HG02610 (cell line): ENCODE results near the gene MDH2.
"Not testable (repeated sequence)": the region's sequence is repeated elsewhere in the genome, so short reads cannot be mapped to it uniquely, and the experiment has no call there.

Experiments
- ATAC-seq: cut with Tn5 transposase; IDR thresholded peaks from one replicate; pipeline ENCODE4 v1.9.1; 2021; ENCODE audit warnings: mild to moderate bottlenecking, moderate library complexity; ENCODE audit not compliant: unreplicated experiment

MDH2 gene

GRCh38 chr7:76044375-76044865 lies 3.5 kb upstream of the MDH2 start:
- ATAC-seq: no peak

- ATAC-seq: peak; percentile 5
These were observed 548 bp upstream of the MDH2 start for GRCh38 chr7:76047305-76047810.

- no peak for ATAC-seq
These were observed 722 bp downstream of the MDH2 start for GRCh38 chr7:76048668-76048988.

- no peak for ATAC-seq
These were observed 1.4 kb downstream of the MDH2 start for GRCh38 chr7:76049295-76049694.

- ATAC-seq: no peak
These were observed 2.6 kb downstream of the MDH2 start for GRCh38 chr7:76050545-76050944.

GRCh38 chr7:76051840-76052239 lies 3.9 kb downstream of the MDH2 start:
- no peak for ATAC-seq

- ATAC-seq: not testable (repeated sequence)
These were observed 4.8 kb downstream of the MDH2 start for GRCh38 chr7:76052681-76053080.

GRCh38 chr7:76053461-76053860 lies 5.6 kb downstream of the MDH2 start:
- ATAC-seq: no peak

GRCh38 chr7:76054123-76055120 lies 6.5 kb downstream of the MDH2 start:
- ATAC-seq: no peak

GRCh38 chr7:76056241-76056640 lies 8.3 kb downstream of the MDH2 start:
- no peak for ATAC-seq

- no peak for ATAC-seq
These were observed 9.4 kb downstream of the MDH2 start for GRCh38 chr7:76057103-76057812.

GRCh38 chr7:76057813-76058145 lies 9.9 kb downstream of the MDH2 start:
- ATAC-seq: no peak

- ATAC-seq: not testable (repeated sequence)
These were observed 10.8 kb downstream of the MDH2 start for GRCh38 chr7:76058745-76059144.

GRCh38 chr7:76060842-76061241 lies 12.9 kb downstream of the MDH2 start:
- no peak for ATAC-seq

GRCh38 chr7:76062254-76062653 lies 14.3 kb downstream of the MDH2 start:
- ATAC-seq: no peak

- ATAC-seq: no peak
These were observed 15.2 kb downstream of the MDH2 start for GRCh38 chr7:76063114-76063513.

- no peak for ATAC-seq
These were observed 15.6 kb downstream of the MDH2 start for GRCh38 chr7:76063525-76063924.

GRCh38 chr7:76064208-76064970 lies 16.5 kb downstream of the MDH2 start:
- no peak for ATAC-seq

GRCh38 chr7:76065016-76065612 lies 17.2 kb downstream of the MDH2 start:
- ATAC-seq: no peak

GRCh38 chr7:76066716-76067503 lies 19.0 kb downstream of the MDH2 start:
- ATAC-seq: no peak
